Astrocyte of the cerebellum (primary cell): Measurements from ENCODE around the gene ABCA4.

Experiments
- DNase-seq: peaks from one replicate; pipeline ENCODE4 v3.0.0-alpha.2; 2011; ENCODE audit warnings: low read depth
- H3K4me3 ChIP-seq: 2 replicates; pipeline ENCODE4 v1.5.1; 2011; ENCODE audit warnings: mild to moderate bottlenecking, low read depth, low read length, moderate library complexity
- in situ Hi-C: cut with HindIII; loops from 2 replicates; pipeline ENCODE4 v1.10.0; 2017; ENCODE audit warnings: low sequenced_read_pairs
- TF ChIP-seq, protein P1 (sequence below): IDR thresholded peaks from 2 replicates; pipeline ENCODE4 v1.5.1; 2012; ENCODE audit warnings: low read length, low read depth, moderate library complexity, mild to moderate bottlenecking; ENCODE audit errors: missing control alignments

The ABCA4 gene

DNA sequence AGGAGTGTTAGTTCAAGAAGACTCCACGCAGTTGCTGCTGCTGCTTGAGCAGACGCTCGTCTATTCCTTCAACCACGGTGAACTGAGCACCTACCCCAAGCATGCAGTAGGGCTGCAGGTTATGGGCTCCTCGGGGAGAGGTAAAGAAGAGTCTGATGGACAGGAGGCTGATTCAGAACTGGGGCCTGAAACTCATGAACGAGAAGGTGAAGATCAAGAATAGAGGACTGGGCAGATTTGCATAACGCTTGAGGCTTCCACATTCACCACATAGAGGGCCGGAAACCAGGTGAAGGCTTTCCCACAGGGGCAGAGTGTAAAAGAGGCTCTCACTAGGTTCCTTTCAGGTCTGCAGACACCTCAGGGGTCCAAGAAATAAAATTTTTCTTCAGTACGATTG, 9.1 kb downstream of the ABCA4 start:
- H3K4me3 ChIP-seq: no peak overlapping the region
- TF ChIP-seq, protein P1, sequence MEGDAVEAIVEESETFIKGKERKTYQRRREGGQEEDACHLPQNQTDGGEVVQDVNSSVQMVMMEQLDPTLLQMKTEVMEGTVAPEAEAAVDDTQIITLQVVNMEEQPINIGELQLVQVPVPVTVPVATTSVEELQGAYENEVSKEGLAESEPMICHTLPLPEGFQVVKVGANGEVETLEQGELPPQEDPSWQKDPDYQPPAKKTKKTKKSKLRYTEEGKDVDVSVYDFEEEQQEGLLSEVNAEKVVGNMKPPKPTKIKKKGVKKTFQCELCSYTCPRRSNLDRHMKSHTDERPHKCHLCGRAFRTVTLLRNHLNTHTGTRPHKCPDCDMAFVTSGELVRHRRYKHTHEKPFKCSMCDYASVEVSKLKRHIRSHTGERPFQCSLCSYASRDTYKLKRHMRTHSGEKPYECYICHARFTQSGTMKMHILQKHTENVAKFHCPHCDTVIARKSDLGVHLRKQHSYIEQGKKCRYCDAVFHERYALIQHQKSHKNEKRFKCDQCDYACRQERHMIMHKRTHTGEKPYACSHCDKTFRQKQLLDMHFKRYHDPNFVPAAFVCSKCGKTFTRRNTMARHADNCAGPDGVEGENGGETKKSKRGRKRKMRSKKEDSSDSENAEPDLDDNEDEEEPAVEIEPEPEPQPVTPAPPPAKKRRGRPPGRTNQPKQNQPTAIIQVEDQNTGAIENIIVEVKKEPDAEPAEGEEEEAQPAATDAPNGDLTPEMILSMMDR: no peak
- no peak for DNase-seq
- in situ Hi-C loops: loop anchor here (10.0 kb wide), 1 partner anchor 213 kb away; no protein-coding TSS in a partner anchor

DNA sequence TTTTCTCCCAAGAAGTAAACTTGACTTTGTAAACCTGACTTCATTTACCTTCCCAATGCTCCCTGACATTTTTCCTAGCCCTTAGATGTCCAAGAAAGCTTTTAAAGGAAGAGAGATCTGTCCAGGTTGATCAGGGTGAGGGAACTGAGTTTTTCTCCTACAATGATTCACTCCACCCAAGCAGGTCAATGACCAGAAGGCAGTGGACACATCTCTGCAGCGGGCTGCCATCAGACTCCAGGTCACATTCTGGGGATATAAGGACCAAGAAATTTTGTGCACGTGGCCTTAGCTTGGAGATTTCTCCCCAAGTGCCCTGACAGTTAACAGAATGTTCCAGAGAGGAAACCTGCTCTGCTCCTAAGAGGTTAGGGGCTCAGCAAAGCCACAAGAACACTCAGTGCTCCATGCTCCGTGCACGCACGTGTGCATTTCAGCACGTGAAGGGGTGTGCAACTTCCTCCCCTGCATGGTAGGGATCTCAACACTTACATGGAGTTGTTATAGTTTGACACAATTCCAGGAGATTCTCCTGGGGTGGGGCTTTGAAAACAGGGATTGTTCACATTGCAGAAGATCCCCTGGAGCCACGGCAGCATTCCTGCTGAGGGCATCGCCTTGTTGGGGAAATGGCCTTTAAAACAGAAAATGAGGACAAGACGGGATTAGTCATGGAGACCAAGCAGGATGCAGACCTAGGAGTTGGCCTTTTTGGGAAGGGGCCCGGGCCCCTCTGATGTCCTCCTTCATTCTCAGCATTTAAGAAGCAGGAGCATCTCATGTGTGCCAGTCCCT, 9.8 kb downstream of the ABCA4 start:
- in situ Hi-C loops: loop anchor here (10.0 kb wide), 1 partner anchor 214 kb away; no protein-coding TSS in a partner anchor
- no peak for DNase-seq
- TF ChIP-seq, protein P1: no peak

DNA sequence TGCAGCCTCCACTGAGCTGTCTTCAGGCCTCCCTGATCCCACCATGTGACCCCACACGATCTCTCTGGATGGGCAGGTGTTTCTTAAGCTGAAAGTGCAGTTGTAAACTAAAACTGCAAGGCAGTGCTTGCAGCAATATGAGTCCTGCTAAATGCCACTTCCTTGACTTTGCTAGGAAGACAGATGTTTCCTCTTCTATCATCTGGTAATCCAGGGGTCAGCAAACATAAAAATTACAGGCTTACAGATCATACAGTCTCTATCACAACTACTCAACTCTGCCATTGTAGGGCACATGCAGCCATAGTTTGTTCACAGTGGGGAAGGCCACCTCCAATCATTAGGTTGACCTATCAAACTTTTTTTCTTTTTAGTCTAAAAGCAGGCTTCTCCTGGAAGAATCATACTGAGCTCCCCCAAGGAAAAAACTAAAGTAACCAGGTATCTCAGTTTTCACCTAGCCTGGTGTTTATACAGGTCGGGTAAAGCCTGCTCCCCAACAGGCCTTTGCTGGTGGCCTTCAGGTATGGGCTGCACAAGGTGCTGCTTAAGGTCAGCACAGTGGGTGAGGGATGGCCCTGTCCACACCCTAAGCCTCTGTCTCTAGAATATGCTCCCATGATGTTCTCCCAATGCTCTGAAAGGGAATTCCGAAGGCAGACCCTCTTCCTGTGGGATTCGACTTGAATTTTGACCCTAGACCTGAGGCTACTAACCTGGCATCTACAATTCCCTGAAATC, 10.8 kb downstream of the ABCA4 start:
- in situ Hi-C loops: loop anchor here (10.0 kb wide), 1 partner anchor 215 kb away; no protein-coding TSS in a partner anchor
- no peak for DNase-seq
- TF ChIP-seq, protein P1: no peak
- no peak overlapping the region for H3K4me3 ChIP-seq

More for the DNA sequence above, 9.8 kb downstream of the ABCA4 start:
- H3K4me3 ChIP-seq: no peak overlapping the region

DNA sequence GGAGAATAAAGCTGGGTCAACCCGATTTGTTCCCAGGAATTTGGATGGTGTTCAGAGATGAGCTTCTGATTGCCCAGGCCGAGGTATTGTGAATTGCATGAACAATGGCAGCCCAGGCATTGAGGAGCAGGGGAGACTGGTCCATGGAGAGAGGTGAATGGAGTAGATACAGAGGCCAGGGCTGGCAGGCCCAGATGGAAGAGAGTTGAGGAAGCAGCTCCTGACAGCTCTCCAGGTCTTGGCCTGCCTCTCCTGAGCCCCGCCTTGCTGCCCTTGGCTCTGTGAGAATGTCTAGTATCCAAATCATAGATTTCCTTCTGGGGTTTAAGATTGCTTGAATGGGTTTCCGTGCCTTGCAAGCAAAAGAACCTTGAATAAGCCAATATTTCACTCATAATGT, 11.5 kb downstream of the ABCA4 start:
- in situ Hi-C loops: no loop called here
- no peak for DNase-seq
- TF ChIP-seq, protein P1: no peak
- no peak overlapping the region for H3K4me3 ChIP-seq

DNA sequence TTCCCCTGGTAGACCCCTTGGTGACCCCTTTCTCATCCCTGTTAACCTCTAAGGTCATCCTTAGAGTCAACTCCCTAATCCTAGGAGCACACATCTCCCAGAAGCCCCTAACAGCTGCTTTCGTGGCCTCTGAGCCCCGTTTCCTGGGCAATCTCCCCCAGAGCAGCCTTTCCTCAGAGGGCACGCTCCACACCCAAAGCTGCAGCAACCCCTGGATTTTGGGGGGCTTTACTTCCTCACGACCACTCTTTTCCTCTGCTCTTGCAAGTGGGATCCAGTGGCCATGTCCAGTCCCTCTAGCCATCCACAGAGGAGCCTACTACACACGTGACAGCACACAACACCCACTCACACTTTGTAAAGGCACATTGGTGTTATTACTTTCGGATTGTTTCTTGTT, 13.8 kb downstream of the ABCA4 start:
- TF ChIP-seq, protein P1: no peak
- H3K4me3 ChIP-seq: no peak overlapping the region
- no peak for DNase-seq
- in situ Hi-C loops: no loop called here

DNA sequence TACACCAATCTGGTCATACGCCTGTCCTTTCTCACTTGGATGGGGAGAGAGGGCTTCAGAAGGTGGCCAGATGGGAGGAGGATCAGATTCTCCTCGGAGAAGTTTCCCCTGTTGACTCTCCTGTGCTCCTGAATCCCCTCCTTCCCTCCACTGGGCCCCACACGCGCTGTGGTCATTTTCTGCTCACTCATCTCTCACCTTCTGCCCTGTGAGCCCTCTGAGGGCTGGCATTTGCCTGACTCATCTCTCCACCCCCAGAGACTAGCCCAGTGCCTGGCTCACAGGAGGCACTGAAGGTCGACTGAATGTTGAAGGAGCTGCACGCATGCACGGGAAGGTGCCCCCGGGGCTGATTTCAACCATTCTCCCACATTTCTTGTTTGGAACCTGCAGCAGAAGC, 14.2 kb downstream of the ABCA4 start:
- TF ChIP-seq, protein P1: no peak
- no peak overlapping the region for H3K4me3 ChIP-seq
- DNase-seq: no peak
- in situ Hi-C loops: no loop called here
